ENCODE measurements around the gene COL7A1. TPM values are rescaled to one million over a fixed set of nuclear protein-coding genes. Genes with fewer than 3 reads are reported as not detected.

COL7A1 gene
- total and polyA plus RNA-seq, 2 of the 8 experiments (the other 6 are each of a cell fraction or from before 2014, with no cell fraction given) = 10.7 to 13.9 TPM

DNA sequence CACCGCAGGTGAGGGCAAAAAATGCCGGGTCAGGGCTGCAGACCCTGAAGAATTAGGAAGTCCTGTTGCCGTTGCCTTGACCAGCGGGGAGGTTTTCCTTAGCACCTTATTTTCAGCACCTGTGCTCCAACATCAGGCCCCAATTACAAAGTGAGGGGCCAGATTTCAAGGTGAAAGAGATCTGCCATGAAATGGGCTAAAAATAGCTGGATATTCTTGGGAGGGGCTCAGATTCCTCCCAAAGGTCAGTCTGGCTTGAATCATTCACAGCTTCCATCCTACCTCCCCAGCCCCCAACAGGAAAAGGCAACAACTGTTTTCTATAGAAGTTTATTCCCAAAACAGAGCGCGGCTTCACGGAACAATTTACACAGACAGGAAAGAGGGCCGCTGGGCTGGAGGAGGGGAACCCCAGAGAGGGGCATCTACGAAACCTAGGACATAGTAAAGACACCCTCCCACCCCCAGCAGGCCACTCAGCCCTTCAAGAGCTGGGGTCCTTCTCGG lies 41.1 kb upstream of the COL7A1 start (continued):
- TF ChIP-seq KDM5A (IDR thresholded peaks at IDR 0.05; ENCODE audit: low read length) (no peak), TEAD4 (IDR thresholded peaks at IDR 0.05; ENCODE audit: low read depth, low read length) (no peak), SRF (IDR thresholded peaks at IDR 0.05; ENCODE audit: low read depth, low read length) (no peak)

All from H1 (cell line).